GM12875 (cell line): ENCODE data around the gene USP20.

Experiments
- H3K4me3 ChIP-seq: one replicate; pipeline ENCODE4 v1.5.1; 2011; ENCODE audit warnings: low read depth, low read length, control low read depth
- CTCF ChIP-seq: IDR thresholded peaks from 2 replicates; pipeline ENCODE4 v1.5.1; 2011; ENCODE audit warnings: low read depth, mild to moderate bottlenecking, control low read depth, inconsistent platforms, low read length, moderate library complexity, borderline replicate concordance; ENCODE audit not compliant: insufficient read depth

The USP20 gene

GRCh38 chr9:129910628-129911567, 75.6 kb downstream of the USP20 start:
- TF ChIP-seq CTCF: no peak
- no peak overlapping the region for H3K4me3 ChIP-seq

- TF ChIP-seq CTCF: no peak
- no peak overlapping the region for H3K4me3 ChIP-seq
These were observed 78.8 kb downstream of the USP20 start for GRCh38 chr9:129914051-129914450.

- TF ChIP-seq CTCF: no peak
- no peak overlapping the region for H3K4me3 ChIP-seq
These were observed 81.4 kb downstream of the USP20 start for GRCh38 chr9:129916707-129917106.

GRCh38 chr9:129918296-129918950, 83.2 kb downstream of the USP20 start:
- TF ChIP-seq CTCF: no peak
- no peak overlapping the region for H3K4me3 ChIP-seq

- no peak overlapping the region for H3K4me3 ChIP-seq
- no peak for TF ChIP-seq CTCF
These were observed 84.0 kb downstream of the USP20 start for GRCh38 chr9:129919277-129919676.

- no peak for TF ChIP-seq CTCF
- H3K4me3 ChIP-seq: no peak overlapping the region
These were observed 84.6 kb downstream of the USP20 start for GRCh38 chr9:129919841-129920240.

GRCh38 chr9:129921905-129922304, 86.6 kb downstream of the USP20 start:
- no peak for TF ChIP-seq CTCF
- no peak overlapping the region for H3K4me3 ChIP-seq
